ENCODE measurements around the gene POMT2. TPM values are rescaled to one million over a fixed set of nuclear protein-coding genes. Genes with fewer than 3 reads are reported as not detected.
A peak's percentile ranks its signal among the peaks of the same experiment; 100 is the strongest.

The POMT2 gene
- 4.1 TPM for polyA plus RNA-seq (2012; ENCODE audit: missing spikeins)

- FAIRE-seq: peak; percentile 98
These were observed at the start of gene POMT2 for GRCh38 chr14:77320238-77320935. Gene POMT2, minus strand, starts transcription at chr14:77320883. Its CDS starts 202 bp downstream, at chr14:77320681.

GRCh38 chr14:77369285-77369684 is 48.6 kb upstream of the POMT2 start:
- FAIRE-seq (no peak), DNase-seq (ENCODE audit: insufficient read length) (no peak)
- no peak for TF ChIP-seq POLR2AphosphoS5 (IDR thresholded peaks at IDR 0.05; ENCODE audit: low read depth, low read length)
- TF ChIP-seq POLR2A (IDR thresholded peaks at IDR 0.05; ENCODE audit: low read depth, low read length): no peak
- TF ChIP-seq TAF1 (IDR thresholded peaks at IDR 0.05; ENCODE audit: borderline replicate concordance, low read depth, low read length): no peak

More at GRCh38 chr14:77320238-77320935, at the start of gene POMT2:
- no peak for TF ChIP-seq POLR2AphosphoS5 (IDR thresholded peaks at IDR 0.05; ENCODE audit: low read depth, low read length)
- no peak; the same call in 1 of the 2 replicates for TF ChIP-seq TAF1 (IDR thresholded peaks at IDR 0.05; ENCODE audit: borderline replicate concordance, low read depth, low read length)
- no peak; the same call in 1 of the 2 replicates for TF ChIP-seq POLR2A (IDR thresholded peaks at IDR 0.05; ENCODE audit: low read depth, low read length)
- DNase-seq (ENCODE audit: insufficient read length): peak; percentile 76

GRCh38 chr14:77364146-77364545 is 43.5 kb upstream of the POMT2 start:
- DNase-seq (ENCODE audit: insufficient read length) (no peak), FAIRE-seq (no peak)
- TF ChIP-seq TAF1 (IDR thresholded peaks at IDR 0.05; ENCODE audit: borderline replicate concordance, low read depth, low read length) (no peak), POLR2A (IDR thresholded peaks at IDR 0.05; ENCODE audit: low read depth, low read length) (no peak), POLR2AphosphoS5 (IDR thresholded peaks at IDR 0.05; ENCODE audit: low read depth, low read length) (no peak)

GRCh38 chr14:77359626-77360025 is 38.9 kb upstream of the POMT2 start:
- FAIRE-seq: no peak
- TF ChIP-seq POLR2AphosphoS5 (IDR thresholded peaks at IDR 0.05; ENCODE audit: low read depth, low read length): no peak
- no peak for TF ChIP-seq TAF1 (IDR thresholded peaks at IDR 0.05; ENCODE audit: borderline replicate concordance, low read depth, low read length)

GRCh38 chr14:77356899-77357298 is 36.2 kb upstream of the POMT2 start:
- TF ChIP-seq POLR2A (IDR thresholded peaks at IDR 0.05; ENCODE audit: low read depth, low read length) (no peak), POLR2AphosphoS5 (IDR thresholded peaks at IDR 0.05; ENCODE audit: low read depth, low read length) (no peak), TAF1 (IDR thresholded peaks at IDR 0.05; ENCODE audit: borderline replicate concordance, low read depth, low read length) (no peak)
- no peak for FAIRE-seq
- DNase-seq (ENCODE audit: insufficient read length): no peak

More at GRCh38 chr14:77359626-77360025, 38.9 kb upstream of the POMT2 start:
- no peak for DNase-seq (ENCODE audit: insufficient read length)

GRCh38 chr14:77355811-77356210 is 35.1 kb upstream of the POMT2 start:
- no peak for DNase-seq (ENCODE audit: insufficient read length)
- FAIRE-seq: no peak
- no peak for TF ChIP-seq POLR2A (IDR thresholded peaks at IDR 0.05; ENCODE audit: low read depth, low read length)
- TF ChIP-seq POLR2AphosphoS5 (IDR thresholded peaks at IDR 0.05; ENCODE audit: low read depth, low read length): no peak

GRCh38 chr14:77353469-77354141 is 32.9 kb upstream of the POMT2 start:
- DNase-seq (ENCODE audit: insufficient read length) (no peak), FAIRE-seq (no peak)
- TF ChIP-seq POLR2A (IDR thresholded peaks at IDR 0.05; ENCODE audit: low read depth, low read length): no peak
- TF ChIP-seq POLR2AphosphoS5 (IDR thresholded peaks at IDR 0.05; ENCODE audit: low read depth, low read length): no peak
- no peak for TF ChIP-seq TAF1 (IDR thresholded peaks at IDR 0.05; ENCODE audit: borderline replicate concordance, low read depth, low read length)

GRCh38 chr14:77347751-77348150 is 27.1 kb upstream of the POMT2 start:
- FAIRE-seq (no peak), DNase-seq (ENCODE audit: insufficient read length) (no peak)
- TF ChIP-seq TAF1 (IDR thresholded peaks at IDR 0.05; ENCODE audit: borderline replicate concordance, low read depth, low read length) (no peak), POLR2AphosphoS5 (IDR thresholded peaks at IDR 0.05; ENCODE audit: low read depth, low read length) (no peak), POLR2A (IDR thresholded peaks at IDR 0.05; ENCODE audit: low read depth, low read length) (no peak)

GRCh38 chr14:77346495-77346894 is 25.8 kb upstream of the POMT2 start:
- TF ChIP-seq TAF1 (IDR thresholded peaks at IDR 0.05; ENCODE audit: borderline replicate concordance, low read depth, low read length): no peak
- no peak for TF ChIP-seq POLR2AphosphoS5 (IDR thresholded peaks at IDR 0.05; ENCODE audit: low read depth, low read length)
- no peak for TF ChIP-seq POLR2A (IDR thresholded peaks at IDR 0.05; ENCODE audit: low read depth, low read length)
- DNase-seq (ENCODE audit: insufficient read length) (no peak), FAIRE-seq (no peak)

GRCh38 chr14:77344377-77344996 is 23.8 kb upstream of the POMT2 start:
- DNase-seq (ENCODE audit: insufficient read length) (no peak), FAIRE-seq (no peak)
- no peak for TF ChIP-seq TAF1 (IDR thresholded peaks at IDR 0.05; ENCODE audit: borderline replicate concordance, low read depth, low read length)
- TF ChIP-seq POLR2A (IDR thresholded peaks at IDR 0.05; ENCODE audit: low read depth, low read length): no peak
- no peak for TF ChIP-seq POLR2AphosphoS5 (IDR thresholded peaks at IDR 0.05; ENCODE audit: low read depth, low read length)

- DNase-seq (ENCODE audit: insufficient read length) (no peak), FAIRE-seq (no peak)
- TF ChIP-seq TAF1 (IDR thresholded peaks at IDR 0.05; ENCODE audit: borderline replicate concordance, low read depth, low read length): no peak
- no peak for TF ChIP-seq POLR2A (IDR thresholded peaks at IDR 0.05; ENCODE audit: low read depth, low read length)
- TF ChIP-seq POLR2AphosphoS5 (IDR thresholded peaks at IDR 0.05; ENCODE audit: low read depth, low read length): no peak
These were observed 23.0 kb upstream of the POMT2 start for GRCh38 chr14:77343662-77344061.

Measured in GM12892 (cell line).